Activated naive CD8-positive, alpha-beta T cell treated with anti-CD3 and anti-CD28 coated beads for 36 hours (primary cell): Measurements from ENCODE around the gene GPRC5D. TPM values are rescaled to one million over a fixed set of nuclear protein-coding genes. Genes with fewer than 3 reads are reported as not detected.

Source experiments
- DNase-seq: peaks from one replicate; pipeline ENCODE4 v3.0.0; 2021
- H3K27ac Mint-ChIP-seq: one replicate; pipeline ENCODE4 v1.8.0; 2022; ENCODE audit warnings: mild to moderate bottlenecking, moderate library complexity, mixed read lengths
- H3K27me3 Mint-ChIP-seq: one replicate; pipeline ENCODE4 v1.8.0; 2022; ENCODE audit warnings: mild to moderate bottlenecking, mixed read lengths
- H3K36me3 Mint-ChIP-seq: one replicate; pipeline ENCODE4 v1.8.0; 2021; ENCODE audit warnings: mild to moderate bottlenecking, mixed read lengths
- H3K4me1 Mint-ChIP-seq: one replicate; pipeline ENCODE4 v1.8.0; 2021; ENCODE audit warnings: mixed read lengths
- H3K4me3 Mint-ChIP-seq: one replicate; pipeline ENCODE4 v1.8.0; 2022; ENCODE audit warnings: mild to moderate bottlenecking, moderate library complexity, mixed read lengths
- H3K9me3 Mint-ChIP-seq: one replicate; pipeline ENCODE4 v1.8.0; 2022; ENCODE audit warnings: mixed read lengths
- total RNA-seq, 2 experiments: library from RNA; stranded (reverse); gene quantifications; one replicate each; pipeline ENCODE4 v1.2.3, GENCODE V29; 2021

The GPRC5D gene
- total RNA-seq, 2 experiments from 2014 or later = not detected

DNA sequence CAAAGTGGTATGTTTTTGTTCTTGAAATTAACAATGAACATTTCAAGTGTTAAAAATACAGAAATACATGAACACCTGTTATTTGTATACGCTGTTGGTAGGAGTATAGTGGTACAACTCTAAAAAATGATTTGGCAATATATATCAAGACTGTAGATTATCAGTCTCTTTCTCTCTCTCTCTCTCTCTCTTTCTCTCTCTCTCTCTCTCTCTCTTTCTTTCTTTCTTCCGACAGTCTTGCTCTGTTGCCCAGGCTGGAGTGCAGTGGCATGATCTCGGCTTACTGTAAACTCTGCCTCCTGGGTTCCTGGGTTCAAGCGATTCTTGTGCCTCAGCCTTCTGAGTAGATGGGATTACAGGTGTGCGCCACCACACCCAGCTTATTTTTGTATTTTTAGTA lies 35.5 kb upstream of the GPRC5D start:
- Mint-ChIP-seq H3K9me3 (no peaks in the 10 kb centered on the region), H3K36me3 (peaks cover 1% of the 10 kb centered on the region), H3K4me3 (no peak overlapping the region), H3K27me3 (no peaks in the 10 kb centered on the region), H3K4me1 (peaks cover 7% of the 10 kb centered on the region), H3K27ac (no peak overlapping the region)
- no peak for DNase-seq

DNA sequence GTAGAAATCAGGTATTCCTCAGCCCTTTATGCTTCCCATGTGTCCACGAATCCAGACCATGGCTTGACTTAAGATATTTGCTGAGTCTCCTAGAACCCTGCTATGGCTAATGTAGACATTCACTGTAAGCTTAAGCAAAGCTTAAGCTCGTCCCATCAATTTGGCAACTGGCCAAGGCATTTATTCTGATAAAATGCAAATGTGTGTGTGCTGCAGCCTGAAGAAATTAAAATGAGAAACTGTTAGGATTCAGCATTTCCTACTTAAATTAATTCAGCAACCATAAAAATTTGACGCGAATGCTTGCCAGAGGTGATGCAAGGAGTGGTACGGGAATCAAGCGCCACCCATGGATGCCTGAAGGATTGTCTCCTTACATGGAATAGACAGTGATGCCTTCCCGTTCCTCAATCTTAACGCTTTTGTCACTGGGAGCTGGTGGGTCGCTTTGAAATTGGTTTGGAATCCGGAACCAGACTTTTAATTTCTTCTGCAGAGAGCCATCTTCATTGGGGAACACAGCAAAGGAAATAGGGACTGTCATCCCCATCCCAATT lies 34.9 kb upstream of the GPRC5D start:
- no peaks in the 10 kb centered on the region for H3K27me3 Mint-ChIP-seq
- H3K9me3 Mint-ChIP-seq = no peaks in the 10 kb centered on the region

DNA sequence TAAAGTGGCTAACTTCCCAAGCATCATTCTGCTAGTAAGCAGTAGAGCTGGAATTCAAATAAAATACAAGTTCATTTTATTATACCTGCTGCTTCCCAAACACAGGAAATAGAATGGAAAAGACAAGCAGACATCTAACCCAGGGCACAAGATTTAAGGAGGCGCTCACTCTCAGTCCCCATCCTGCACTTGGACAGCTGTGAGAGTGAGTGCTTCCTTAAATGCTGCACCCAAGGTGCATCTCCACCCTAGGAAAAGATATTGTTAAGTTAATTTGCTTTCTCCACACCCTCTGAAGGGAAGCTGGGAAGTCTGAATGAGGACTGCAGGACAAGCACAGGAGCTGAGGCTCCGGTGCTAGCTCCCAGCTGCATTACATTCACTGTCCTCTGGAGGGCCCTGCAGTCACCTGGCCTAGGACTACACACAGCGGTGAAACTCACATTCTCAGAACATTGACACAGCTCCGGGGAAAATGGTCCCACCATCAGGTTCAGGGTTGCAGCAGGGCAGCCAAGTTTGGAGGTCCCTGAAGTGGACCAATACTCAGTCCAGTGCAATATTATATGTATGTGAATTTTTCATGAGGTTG lies 33.9 kb upstream of the GPRC5D start:
- Mint-ChIP-seq H3K27ac (no peak overlapping the region), H3K27me3 (no peaks in the 10 kb centered on the region), H3K9me3 (no peaks in the 10 kb centered on the region), H3K4me3 (no peak overlapping the region), H3K36me3 (peaks cover 1% of the 10 kb centered on the region), H3K4me1 (peaks cover 5% of the 10 kb centered on the region)
- peak; percentile 6 for DNase-seq

More for the DNA sequence above, 34.9 kb upstream of the GPRC5D start:
- Mint-ChIP-seq H3K27ac (no peak overlapping the region), H3K4me3 (no peak overlapping the region), H3K4me1 (peaks cover 7% of the 10 kb centered on the region), H3K36me3 (peaks cover 1% of the 10 kb centered on the region)
- no peak for DNase-seq

GRCh38 chr12:12984149-12984548 lies 32.2 kb upstream of the GPRC5D start:
- H3K36me3 Mint-ChIP-seq = peaks cover 1% of the 10 kb centered on the region
- H3K9me3 Mint-ChIP-seq = no peaks in the 10 kb centered on the region
- peaks cover 5% of the 10 kb centered on the region for H3K4me1 Mint-ChIP-seq

GRCh38 chr12:12983420-12984035 lies 31.6 kb upstream of the GPRC5D start:
- Mint-ChIP-seq H3K4me3 (no peak overlapping the region), H3K27me3 (no peaks in the 10 kb centered on the region), H3K9me3 (no peaks in the 10 kb centered on the region), H3K36me3 (peaks cover 1% of the 10 kb centered on the region), H3K4me1 (peaks cover 5% of the 10 kb centered on the region), H3K27ac (no peak overlapping the region)
- DNase-seq = no peak

More at GRCh38 chr12:12984149-12984548, 32.2 kb upstream of the GPRC5D start:
- no peaks in the 10 kb centered on the region for H3K27me3 Mint-ChIP-seq
- no peak overlapping the region for H3K4me3 Mint-ChIP-seq
- H3K27ac Mint-ChIP-seq = no peak overlapping the region
- DNase-seq = no peak

DNA sequence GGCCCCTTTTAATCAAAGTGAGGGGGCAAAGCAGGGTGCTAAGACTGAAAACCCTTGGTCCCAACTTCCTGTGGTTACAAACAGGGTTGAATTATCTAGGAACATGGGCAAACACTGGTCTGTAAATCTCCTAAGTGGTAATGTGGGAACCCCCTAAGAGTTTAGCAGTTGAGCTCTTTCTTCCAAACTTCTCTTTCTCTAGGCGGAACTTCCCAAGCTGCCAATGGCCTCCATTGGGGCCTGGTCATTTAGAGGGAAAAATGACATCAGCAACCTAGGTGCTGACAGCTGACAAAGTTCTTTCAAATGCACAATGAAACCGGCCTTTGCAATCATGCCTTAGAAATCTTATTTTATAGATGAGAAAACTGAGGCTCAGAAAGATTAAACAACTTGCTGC lies 30.4 kb upstream of the GPRC5D start:
- Mint-ChIP-seq H3K36me3 (peaks cover 1% of the 10 kb centered on the region), H3K4me1 (peaks cover 5% of the 10 kb centered on the region), H3K9me3 (no peaks in the 10 kb centered on the region), H3K4me3 (no peak overlapping the region), H3K27ac (no peak overlapping the region), H3K27me3 (no peaks in the 10 kb centered on the region)
- no peak for DNase-seq

- DNase-seq = no peak
- Mint-ChIP-seq H3K27me3 (no peaks in the 10 kb centered on the region), H3K27ac (no peak overlapping the region), H3K4me1 (peaks cover 5% of the 10 kb centered on the region), H3K4me3 (no peak overlapping the region), H3K36me3 (peaks cover 12% of the 10 kb centered on the region), H3K9me3 (no peaks in the 10 kb centered on the region)
Measured at GRCh38 chr12:12979731-12980259, 27.8 kb upstream of the GPRC5D start.

GRCh38 chr12:12979126-12979525 lies 27.2 kb upstream of the GPRC5D start:
- H3K4me3 Mint-ChIP-seq = no peak overlapping the region
- H3K27me3 Mint-ChIP-seq = no peaks in the 10 kb centered on the region
- no peak overlapping the region for H3K27ac Mint-ChIP-seq
- no peak for DNase-seq
- peaks cover 5% of the 10 kb centered on the region for H3K4me1 Mint-ChIP-seq
- peaks cover 16% of the 10 kb centered on the region for H3K36me3 Mint-ChIP-seq
- H3K9me3 Mint-ChIP-seq = peaks cover 2% of the 10 kb centered on the region

GRCh38 chr12:12977231-12977630 lies 25.3 kb upstream of the GPRC5D start:
- peaks cover 35% of the 10 kb centered on the region for H3K36me3 Mint-ChIP-seq
- H3K27ac Mint-ChIP-seq = no peak overlapping the region
- no peak for DNase-seq
- no peaks in the 10 kb centered on the region for H3K27me3 Mint-ChIP-seq
- no peak overlapping the region for H3K4me3 Mint-ChIP-seq
- no peaks in the 10 kb centered on the region for H3K4me1 Mint-ChIP-seq
- H3K9me3 Mint-ChIP-seq = peaks cover 10% of the 10 kb centered on the region

GRCh38 chr12:12976366-12976765 lies 24.4 kb upstream of the GPRC5D start:
- Mint-ChIP-seq H3K4me1 (no peaks in the 10 kb centered on the region), H3K27me3 (no peaks in the 10 kb centered on the region), H3K9me3 (peaks cover 13% of the 10 kb centered on the region), H3K36me3 (peaks cover 43% of the 10 kb centered on the region), H3K4me3 (no peak overlapping the region), H3K27ac (no peak overlapping the region)
- DNase-seq = no peak

DNA sequence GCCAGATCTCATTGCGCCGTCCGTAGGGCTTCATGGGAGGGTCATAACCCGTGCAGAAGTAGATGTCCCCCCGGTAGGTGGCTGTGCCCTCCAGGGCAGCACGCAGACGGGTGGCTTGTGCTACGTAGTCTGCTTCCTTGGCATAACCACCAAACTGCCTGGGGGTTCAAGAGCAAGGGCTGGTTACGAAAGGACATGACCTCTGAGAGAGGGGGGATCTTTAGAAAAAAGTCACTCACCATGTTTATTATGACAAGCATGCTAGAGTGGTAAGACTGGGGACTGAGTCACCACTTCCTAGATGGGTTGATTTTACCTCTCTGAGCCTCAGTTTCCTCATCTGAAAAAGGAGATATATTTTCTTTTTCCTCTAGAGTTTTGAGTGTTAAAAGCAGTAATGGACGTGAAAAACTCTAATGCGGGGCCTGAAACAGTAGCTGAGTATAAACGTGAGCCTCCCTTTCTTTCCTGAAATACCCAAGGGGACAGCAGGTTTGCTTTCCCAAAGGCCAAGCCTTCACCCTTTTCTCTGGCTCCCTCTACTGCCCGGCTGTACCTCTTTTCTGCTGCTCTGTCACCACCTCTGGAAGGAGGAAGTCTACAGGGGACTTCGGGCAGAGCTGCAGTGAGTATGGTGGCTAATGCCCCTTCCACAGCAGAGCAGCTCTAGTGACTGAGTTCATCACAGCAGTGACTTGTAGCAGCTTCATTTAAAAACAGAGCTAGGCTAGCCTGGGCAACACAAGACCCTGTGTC lies 23.5 kb upstream of the GPRC5D start:
- H3K4me1 Mint-ChIP-seq = no peaks in the 10 kb centered on the region
- peaks cover 48% of the 10 kb centered on the region for H3K36me3 Mint-ChIP-seq
- no peak overlapping the region for H3K27ac Mint-ChIP-seq
- no peaks in the 10 kb centered on the region for H3K27me3 Mint-ChIP-seq
- peaks cover 13% of the 10 kb centered on the region for H3K9me3 Mint-ChIP-seq
- DNase-seq = no peak
- no peak overlapping the region for H3K4me3 Mint-ChIP-seq

GRCh38 chr12:12974211-12974610 lies 22.2 kb upstream of the GPRC5D start:
- no peak for DNase-seq
- peaks cover 13% of the 10 kb centered on the region for H3K9me3 Mint-ChIP-seq
- H3K27me3 Mint-ChIP-seq = no peaks in the 10 kb centered on the region
- H3K4me3 Mint-ChIP-seq = no peak overlapping the region
- H3K27ac Mint-ChIP-seq = no peak overlapping the region
- H3K36me3 Mint-ChIP-seq = peaks cover 48% of the 10 kb centered on the region
- no peaks in the 10 kb centered on the region for H3K4me1 Mint-ChIP-seq

DNA sequence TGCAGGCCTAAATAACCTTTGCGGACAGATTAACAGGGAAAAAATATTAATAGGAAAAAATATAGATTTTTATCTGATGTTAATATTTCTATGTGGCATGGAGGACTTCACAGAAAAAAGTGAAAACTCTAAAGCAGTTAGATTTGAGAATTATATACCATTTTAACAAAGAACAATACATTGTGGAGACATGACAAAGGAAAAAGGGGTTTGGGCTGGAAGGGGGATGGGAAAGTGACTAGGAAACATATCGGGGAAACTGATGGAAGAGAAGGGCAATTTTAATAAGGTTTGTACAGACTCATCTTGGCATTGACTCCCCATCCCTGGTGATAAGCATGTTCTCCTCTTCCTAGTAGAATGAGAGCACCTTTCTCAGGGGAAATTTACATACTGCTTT lies 21.0 kb upstream of the GPRC5D start:
- Mint-ChIP-seq H3K27me3 (no peaks in the 10 kb centered on the region), H3K9me3 (peaks cover 13% of the 10 kb centered on the region), H3K27ac (no peak overlapping the region), H3K4me3 (no peak overlapping the region), H3K4me1 (no peaks in the 10 kb centered on the region), H3K36me3 (peaks cover 50% of the 10 kb centered on the region)
- no peak for DNase-seq

- Mint-ChIP-seq H3K27me3 (no peaks in the 10 kb centered on the region), H3K36me3 (peaks cover 5% of the 10 kb centered on the region), H3K27ac (no peak overlapping the region), H3K4me3 (no peak overlapping the region), H3K9me3 (no peaks in the 10 kb centered on the region), H3K4me1 (peaks cover 6% of the 10 kb centered on the region)
- DNase-seq = no peak
Measured at GRCh38 chr12:12965836-12966235, 13.9 kb upstream of the GPRC5D start.

DNA sequence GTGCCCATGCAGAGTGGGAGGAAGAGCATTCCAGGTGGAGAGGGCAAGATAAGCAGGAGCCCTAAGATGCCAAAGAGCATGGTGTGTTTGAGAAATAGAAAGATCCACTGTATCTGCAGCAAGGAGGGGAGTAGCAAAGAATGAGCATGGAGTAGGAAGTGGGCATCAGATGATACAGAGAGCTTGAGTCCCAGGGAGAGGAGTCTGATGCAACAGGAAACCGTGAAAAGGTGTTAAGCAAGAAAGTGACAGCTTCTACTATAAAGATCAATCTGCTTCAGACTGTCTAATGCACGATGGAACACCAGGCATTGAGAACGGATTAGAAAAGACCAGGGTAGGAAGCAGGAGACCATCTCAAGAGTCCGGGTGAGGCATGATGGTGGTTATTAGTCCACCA lies 12.3 kb upstream of the GPRC5D start:
- H3K4me3 Mint-ChIP-seq = no peak overlapping the region
- H3K36me3 Mint-ChIP-seq = peaks cover 3% of the 10 kb centered on the region
- peaks cover 6% of the 10 kb centered on the region for H3K4me1 Mint-ChIP-seq
- no peak for DNase-seq
- H3K27ac Mint-ChIP-seq = peak overlapping the region; percentile 27
- H3K27me3 Mint-ChIP-seq = no peaks in the 10 kb centered on the region
- H3K9me3 Mint-ChIP-seq = no peaks in the 10 kb centered on the region
